Measurements from ENCODE around the gene UBLCP1.

- TF ChIP-seq CTCF (IDR thresholded peaks at IDR 0.05; ENCODE audit: low read depth, low read length, poor library complexity, severe bottlenecking) (no peak), EZH2phosphoT487 (IDR thresholded peaks at IDR 0.05; ENCODE audit: borderline replicate concordance, low read length) (no peak)
These were observed 36.6 kb upstream of the UBLCP1 start for GRCh38 chr5:159226451-159226850.

Data from DOHH2 (cell line).